ENCODE results near the gene KNSTRN. TPM values are rescaled to one million over a fixed set of nuclear protein-coding genes. Genes with fewer than 3 reads are reported as not detected.

Gene KNSTRN
- total and polyA plus RNA-seq, 2 experiments from 2014 or later: 67.9 to 80.4 TPM

DNA sequence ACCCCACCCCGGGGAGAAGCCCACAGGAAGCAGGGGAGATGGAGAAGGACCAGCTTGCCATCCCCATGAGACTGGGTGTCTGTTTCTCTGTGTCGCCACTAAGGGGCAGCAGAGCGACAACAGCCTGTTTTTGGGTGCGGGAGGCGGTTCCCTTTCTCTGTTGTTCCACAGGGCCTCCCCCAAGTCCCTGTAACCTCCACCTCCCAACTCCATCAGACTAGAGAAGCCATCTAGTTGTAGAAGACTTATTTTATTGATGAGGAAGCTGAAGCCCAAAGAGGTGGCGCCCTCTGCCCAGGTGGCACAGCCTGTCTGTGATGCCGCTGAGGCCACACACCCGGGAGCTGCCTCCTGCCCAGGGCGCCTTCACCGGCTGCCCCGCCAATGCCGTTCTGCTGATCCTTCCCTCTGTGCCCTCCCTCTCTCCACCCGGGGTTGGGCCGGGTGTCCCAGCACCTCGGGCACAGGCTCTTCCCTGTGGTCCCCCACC lies 37.8 kb upstream of the KNSTRN start:
- Histone ChIP-seq H3F3A (replicated peaks; ENCODE audit: low read depth) (no peaks in the 10 kb centered on the region), H3K79me2 (replicated peaks; ENCODE audit: insufficient read depth) (no peaks in the 10 kb centered on the region), H3K4me1 (ENCODE audit: insufficient read depth) (no peaks in the 10 kb centered on the region; the same call in 1 of the 2 replicates), H3K36me3 (ENCODE audit: insufficient read depth) (no peaks in the 10 kb centered on the region), H3K27ac (ENCODE audit: low read depth) (no peak overlapping the region), H3K9me2 (ENCODE audit: insufficient read depth) (no peaks in the 10 kb centered on the region), H3K4me2 (peak overlapping the region; percentile 12; the same call in 1 of the 2 replicates), H3K27me3 (ENCODE audit: insufficient read depth) (no peaks in the 10 kb centered on the region), H4K20me1 (replicated peaks; ENCODE audit: insufficient read depth) (no peaks in the 10 kb centered on the region), H2AFZ (peak overlapping the region; percentile 76; the same call in 1 of the 2 replicates), H3K4me3 (no peak overlapping the region)
- TF ChIP-seq STAT1 (IDR thresholded peaks at IDR 0.05; ENCODE audit: unreplicated experiment): no peak
- TF ChIP-seq, protein P1, sequence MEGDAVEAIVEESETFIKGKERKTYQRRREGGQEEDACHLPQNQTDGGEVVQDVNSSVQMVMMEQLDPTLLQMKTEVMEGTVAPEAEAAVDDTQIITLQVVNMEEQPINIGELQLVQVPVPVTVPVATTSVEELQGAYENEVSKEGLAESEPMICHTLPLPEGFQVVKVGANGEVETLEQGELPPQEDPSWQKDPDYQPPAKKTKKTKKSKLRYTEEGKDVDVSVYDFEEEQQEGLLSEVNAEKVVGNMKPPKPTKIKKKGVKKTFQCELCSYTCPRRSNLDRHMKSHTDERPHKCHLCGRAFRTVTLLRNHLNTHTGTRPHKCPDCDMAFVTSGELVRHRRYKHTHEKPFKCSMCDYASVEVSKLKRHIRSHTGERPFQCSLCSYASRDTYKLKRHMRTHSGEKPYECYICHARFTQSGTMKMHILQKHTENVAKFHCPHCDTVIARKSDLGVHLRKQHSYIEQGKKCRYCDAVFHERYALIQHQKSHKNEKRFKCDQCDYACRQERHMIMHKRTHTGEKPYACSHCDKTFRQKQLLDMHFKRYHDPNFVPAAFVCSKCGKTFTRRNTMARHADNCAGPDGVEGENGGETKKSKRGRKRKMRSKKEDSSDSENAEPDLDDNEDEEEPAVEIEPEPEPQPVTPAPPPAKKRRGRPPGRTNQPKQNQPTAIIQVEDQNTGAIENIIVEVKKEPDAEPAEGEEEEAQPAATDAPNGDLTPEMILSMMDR (conservative IDR thresholded peaks at IDR 0.05; ENCODE audit: low read depth in 2 of 2): peak; percentile 68 to 90
- Mint-ChIP-seq H3K27ac (no peak overlapping the region), H3K36me3 (ENCODE audit: low read depth) (no peaks in the 10 kb centered on the region; the same call in 2 of the 3 replicates), H3K4me1 (peaks cover 29% of the 10 kb centered on the region), H3K9me3 (no peaks in the 10 kb centered on the region), H3K27me3 (ENCODE audit: insufficient read depth, low read depth, poor library complexity) (peaks cover 9% of the 10 kb centered on the region), H3K4me3 (no peak overlapping the region)
- ATAC-seq: peak; percentile 56
- DNase-seq (ENCODE audit: low spot score): peak; percentile 89

DNA sequence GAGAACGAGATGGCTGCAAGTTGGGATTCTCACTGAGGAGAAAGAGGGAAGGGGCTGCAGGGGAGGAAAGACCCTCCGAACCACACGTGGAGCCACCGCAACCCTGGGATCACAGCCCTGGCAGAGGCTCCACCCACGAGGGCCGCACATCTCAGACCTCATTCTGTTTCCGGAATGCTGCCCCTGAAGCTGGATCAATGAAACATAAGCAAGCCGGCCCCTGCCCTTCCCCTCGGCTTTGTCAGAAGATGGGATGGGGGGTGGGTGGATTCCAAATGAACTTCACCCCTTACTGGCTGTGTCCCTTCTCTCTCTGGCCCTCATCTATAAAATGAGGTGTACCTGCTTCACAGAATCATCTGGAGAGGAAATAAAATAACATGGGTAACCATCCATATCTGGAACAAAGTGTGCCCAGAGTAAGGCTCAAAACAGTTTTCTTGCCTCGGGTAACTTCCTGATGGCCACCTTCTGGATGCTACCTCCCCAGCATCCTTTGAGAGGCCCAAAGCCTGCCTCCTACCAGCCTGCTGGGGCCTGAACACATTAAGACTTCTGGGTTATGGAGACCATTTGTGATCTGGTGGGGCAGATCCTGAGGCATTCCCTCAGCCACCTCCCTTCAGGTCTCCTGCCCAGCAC lies 37.2 kb upstream of the KNSTRN start:
- Mint-ChIP-seq H3K27me3 (ENCODE audit: insufficient read depth, low read depth, poor library complexity) (peaks cover 12% of the 10 kb centered on the region), H3K36me3 (ENCODE audit: low read depth) (no peaks in the 10 kb centered on the region; the same call in 2 of the 3 replicates)
- no peak for ATAC-seq
- TF ChIP-seq NANOG (IDR thresholded peaks at IDR 0.05; ENCODE audit: borderline replicate concordance) (no peak), STAT1 (IDR thresholded peaks at IDR 0.05; ENCODE audit: unreplicated experiment) (no peak), JUNB (IDR thresholded peaks at IDR 0.05; ENCODE audit: unreplicated experiment) (no peak), ZNF114 (CRISPR knock-in tag; IDR thresholded peaks at IDR 0.05) (no peak), CREB1 (CRISPR knock-in tag; IDR thresholded peaks at IDR 0.05; ENCODE audit: low read depth) (no peak), EZH2 (IDR thresholded peaks at IDR 0.05; ENCODE audit: low read depth, unreplicated experiment) (no peak)
- TF ChIP-seq, protein P2, sequence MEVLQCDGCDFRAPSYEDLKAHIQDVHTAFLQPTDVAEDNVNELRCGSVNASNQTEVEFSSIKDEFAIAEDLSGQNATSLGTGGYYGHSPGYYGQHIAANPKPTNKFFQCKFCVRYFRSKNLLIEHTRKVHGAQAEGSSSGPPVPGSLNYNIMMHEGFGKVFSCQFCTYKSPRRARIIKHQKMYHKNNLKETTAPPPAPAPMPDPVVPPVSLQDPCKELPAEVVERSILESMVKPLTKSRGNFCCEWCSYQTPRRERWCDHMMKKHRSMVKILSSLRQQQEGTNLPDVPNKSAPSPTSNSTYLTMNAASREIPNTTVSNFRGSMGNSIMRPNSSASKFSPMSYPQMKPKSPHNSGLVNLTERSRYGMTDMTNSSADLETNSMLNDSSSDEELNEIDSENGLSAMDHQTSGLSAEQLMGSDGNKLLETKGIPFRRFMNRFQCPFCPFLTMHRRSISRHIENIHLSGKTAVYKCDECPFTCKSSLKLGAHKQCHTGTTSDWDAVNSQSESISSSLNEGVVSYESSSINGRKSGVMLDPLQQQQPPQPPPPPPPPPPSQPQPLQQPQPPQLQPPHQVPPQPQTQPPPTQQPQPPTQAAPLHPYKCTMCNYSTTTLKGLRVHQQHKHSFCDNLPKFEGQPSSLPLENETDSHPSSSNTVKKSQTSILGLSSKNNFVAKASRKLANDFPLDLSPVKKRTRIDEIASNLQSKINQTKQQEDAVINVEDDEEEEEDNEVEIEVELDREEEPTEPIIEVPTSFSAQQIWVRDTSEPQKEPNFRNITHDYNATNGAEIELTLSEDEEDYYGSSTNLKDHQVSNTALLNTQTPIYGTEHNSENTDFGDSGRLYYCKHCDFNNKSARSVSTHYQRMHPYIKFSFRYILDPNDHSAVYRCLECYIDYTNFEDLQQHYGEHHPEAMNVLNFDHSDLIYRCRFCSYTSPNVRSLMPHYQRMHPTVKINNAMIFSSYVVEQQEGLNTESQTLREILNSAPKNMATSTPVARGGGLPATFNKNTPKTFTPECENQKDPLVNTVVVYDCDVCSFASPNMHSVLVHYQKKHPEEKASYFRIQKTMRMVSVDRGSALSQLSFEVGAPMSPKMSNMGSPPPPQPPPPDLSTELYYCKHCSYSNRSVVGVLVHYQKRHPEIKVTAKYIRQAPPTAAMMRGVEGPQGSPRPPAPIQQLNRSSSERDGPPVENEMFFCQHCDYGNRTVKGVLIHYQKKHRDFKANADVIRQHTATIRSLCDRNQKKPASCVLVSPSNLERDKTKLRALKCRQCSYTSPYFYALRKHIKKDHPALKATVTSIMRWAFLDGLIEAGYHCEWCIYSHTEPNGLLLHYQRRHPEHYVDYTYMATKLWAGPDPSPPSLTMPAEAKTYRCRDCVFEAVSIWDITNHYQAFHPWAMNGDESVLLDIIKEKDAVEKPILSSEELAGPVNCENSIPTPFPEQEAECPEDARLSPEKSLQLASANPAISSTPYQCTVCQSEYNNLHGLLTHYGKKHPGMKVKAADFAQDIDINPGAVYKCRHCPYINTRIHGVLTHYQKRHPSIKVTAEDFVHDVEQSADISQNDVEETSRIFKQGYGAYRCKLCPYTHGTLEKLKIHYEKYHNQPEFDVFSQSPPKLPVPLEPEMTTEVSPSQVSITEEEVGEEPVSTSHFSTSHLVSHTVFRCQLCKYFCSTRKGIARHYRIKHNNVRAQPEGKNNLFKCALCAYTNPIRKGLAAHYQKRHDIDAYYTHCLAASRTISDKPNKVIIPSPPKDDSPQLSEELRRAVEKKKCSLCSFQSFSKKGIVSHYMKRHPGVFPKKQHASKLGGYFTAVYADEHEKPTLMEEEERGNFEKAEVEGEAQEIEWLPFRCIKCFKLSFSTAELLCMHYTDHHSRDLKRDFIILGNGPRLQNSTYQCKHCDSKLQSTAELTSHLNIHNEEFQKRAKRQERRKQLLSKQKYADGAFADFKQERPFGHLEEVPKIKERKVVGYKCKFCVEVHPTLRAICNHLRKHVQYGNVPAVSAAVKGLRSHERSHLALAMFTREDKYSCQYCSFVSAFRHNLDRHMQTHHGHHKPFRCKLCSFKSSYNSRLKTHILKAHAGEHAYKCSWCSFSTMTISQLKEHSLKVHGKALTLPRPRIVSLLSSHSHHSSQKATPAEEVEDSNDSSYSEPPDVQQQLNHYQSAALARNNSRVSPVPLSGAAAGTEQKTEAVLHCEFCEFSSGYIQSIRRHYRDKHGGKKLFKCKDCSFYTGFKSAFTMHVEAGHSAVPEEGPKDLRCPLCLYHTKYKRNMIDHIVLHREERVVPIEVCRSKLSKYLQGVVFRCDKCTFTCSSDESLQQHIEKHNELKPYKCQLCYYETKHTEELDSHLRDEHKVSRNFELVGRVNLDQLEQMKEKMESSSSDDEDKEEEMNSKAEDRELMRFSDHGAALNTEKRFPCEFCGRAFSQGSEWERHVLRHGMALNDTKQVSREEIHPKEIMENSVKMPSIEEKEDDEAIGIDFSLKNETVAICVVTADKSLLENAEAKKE (CRISPR knock-in tag; IDR thresholded peaks at IDR 0.05): no peak
- TF ChIP-seq, protein P3, sequence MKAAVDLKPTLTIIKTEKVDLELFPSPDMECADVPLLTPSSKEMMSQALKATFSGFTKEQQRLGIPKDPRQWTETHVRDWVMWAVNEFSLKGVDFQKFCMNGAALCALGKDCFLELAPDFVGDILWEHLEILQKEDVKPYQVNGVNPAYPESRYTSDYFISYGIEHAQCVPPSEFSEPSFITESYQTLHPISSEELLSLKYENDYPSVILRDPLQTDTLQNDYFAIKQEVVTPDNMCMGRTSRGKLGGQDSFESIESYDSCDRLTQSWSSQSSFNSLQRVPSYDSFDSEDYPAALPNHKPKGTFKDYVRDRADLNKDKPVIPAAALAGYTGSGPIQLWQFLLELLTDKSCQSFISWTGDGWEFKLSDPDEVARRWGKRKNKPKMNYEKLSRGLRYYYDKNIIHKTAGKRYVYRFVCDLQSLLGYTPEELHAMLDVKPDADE (IDR thresholded peaks at IDR 0.05): no peak
- TF ChIP-seq, protein P1 (conservative IDR thresholded peaks at IDR 0.05; ENCODE audit: low read depth in 2 of 2): no peak

More for the DNA sequence above, 37.2 kb upstream of the KNSTRN start:
- Histone ChIP-seq H4K20me1 (replicated peaks; ENCODE audit: insufficient read depth) (no peaks in the 10 kb centered on the region), H3K27ac (ENCODE audit: low read depth) (no peak overlapping the region), H3K27me3 (ENCODE audit: insufficient read depth) (no peaks in the 10 kb centered on the region), H2AFZ (peak overlapping the region; percentile 76; the same call in 1 of the 2 replicates), H3K4me3 (no peak overlapping the region), H3K9me2 (ENCODE audit: insufficient read depth) (no peaks in the 10 kb centered on the region), H3K36me3 (ENCODE audit: insufficient read depth) (no peaks in the 10 kb centered on the region), H3K79me2 (replicated peaks; ENCODE audit: insufficient read depth) (no peaks in the 10 kb centered on the region), H3K4me1 (ENCODE audit: insufficient read depth) (no peaks in the 10 kb centered on the region; the same call in 1 of the 2 replicates), H3F3A (replicated peaks; ENCODE audit: low read depth) (no peaks in the 10 kb centered on the region), H3K4me2 (peak overlapping the region; percentile 12; the same call in 1 of the 2 replicates)
- Mint-ChIP-seq H3K27ac (no peak overlapping the region), H3K4me1 (peaks cover 25% of the 10 kb centered on the region), H3K9me3 (no peaks in the 10 kb centered on the region), H3K4me3 (no peak overlapping the region)
- no peak for DNase-seq (ENCODE audit: low spot score)

All from GM23338 (cell line).